HG03558 (cell line): ENCODE results near the gene AQP5.
"Not testable (repeated sequence)": the region's sequence is repeated elsewhere in the genome, so short reads cannot be mapped to it uniquely, and the experiment has no call there.

Source experiments
- ATAC-seq: cut with Tn5 transposase; IDR thresholded peaks from one replicate; pipeline ENCODE4 v1.9.1; 2021; ENCODE audit warnings: moderate number of reproducible peaks; ENCODE audit not compliant: unreplicated experiment; ENCODE audit errors: extremely low read depth

The AQP5 gene

DNA sequence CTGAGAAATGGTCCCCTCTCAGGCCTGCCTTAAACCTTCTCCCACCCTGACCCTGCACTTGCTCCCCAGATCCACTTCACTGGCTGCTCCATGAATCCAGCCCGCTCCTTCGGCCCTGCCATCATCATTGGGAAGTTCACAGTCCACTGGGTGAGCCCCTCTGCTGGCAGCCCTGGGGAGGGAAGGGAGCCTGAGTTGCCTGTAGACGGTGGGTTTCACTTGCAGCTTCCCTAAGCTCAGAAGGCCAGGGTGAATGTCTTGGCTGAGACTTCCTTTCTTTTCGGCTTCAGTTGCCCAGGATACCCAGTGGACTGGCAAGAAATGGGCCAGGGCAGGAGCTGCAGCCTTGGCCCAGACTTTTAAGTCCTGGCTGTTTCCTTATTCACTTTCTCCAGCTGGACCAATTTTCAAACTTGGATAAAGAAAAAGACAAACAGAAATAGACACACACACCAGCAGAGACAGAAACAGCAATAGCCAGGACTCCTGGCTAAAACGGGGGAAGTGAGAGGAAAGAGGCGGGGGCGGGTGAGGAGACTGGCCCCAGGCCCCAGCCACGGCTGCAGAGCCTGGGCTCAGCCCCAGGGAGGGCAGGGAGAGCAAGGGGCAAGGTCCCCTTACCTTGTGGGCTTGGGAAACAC, 13.1 kb downstream of the AQP5 start:
- ATAC-seq = no peak

GRCh38 chr12:49975318-49975761, 13.7 kb downstream of the AQP5 start:
- no peak for ATAC-seq

- ATAC-seq = no peak
These were observed 14.9 kb downstream of the AQP5 start for GRCh38 chr12:49976557-49976956.

DNA sequence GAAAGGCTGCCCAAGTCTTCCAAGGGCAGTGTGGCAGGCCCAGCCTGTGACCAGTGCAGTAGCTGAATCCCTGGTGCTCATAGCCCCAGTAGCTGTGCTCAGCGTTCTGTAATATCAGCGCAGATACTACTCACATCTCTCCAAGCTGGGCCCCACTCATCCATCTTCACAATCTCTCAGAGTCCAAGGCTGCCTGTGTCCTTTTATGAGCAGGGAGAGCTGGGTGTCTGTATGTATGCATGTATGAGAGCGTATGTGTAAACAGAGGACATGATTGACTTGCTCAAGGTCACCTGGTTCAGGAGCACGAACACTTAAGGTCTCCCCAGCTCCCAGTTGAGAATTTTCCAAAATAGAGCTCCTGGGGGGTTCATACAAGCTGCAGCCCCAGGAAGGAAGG, 16.5 kb downstream of the AQP5 start:
- no peak for ATAC-seq

GRCh38 chr12:49979016-49979586, 17.4 kb downstream of the AQP5 start:
- ATAC-seq = no peak

DNA sequence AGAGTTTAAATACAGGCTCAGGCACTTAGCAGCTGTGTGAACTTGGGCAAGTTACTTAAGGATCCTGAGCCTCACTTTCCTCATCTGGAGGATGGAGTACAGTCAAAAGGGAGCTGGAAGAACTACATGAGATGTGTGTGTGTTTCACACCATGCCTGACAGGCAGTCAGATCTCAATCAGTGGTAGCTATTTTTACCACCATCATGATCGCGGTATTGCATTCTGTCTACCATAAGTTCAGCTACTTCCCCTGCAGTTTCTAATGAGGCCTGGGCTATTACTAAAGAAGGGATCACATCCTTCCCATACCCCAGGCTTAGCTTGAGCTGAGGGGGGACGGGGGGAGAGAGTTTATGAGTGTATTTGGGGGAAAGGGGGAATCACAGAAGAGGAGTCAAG, 18.1 kb downstream of the AQP5 start:
- no peak for ATAC-seq

DNA sequence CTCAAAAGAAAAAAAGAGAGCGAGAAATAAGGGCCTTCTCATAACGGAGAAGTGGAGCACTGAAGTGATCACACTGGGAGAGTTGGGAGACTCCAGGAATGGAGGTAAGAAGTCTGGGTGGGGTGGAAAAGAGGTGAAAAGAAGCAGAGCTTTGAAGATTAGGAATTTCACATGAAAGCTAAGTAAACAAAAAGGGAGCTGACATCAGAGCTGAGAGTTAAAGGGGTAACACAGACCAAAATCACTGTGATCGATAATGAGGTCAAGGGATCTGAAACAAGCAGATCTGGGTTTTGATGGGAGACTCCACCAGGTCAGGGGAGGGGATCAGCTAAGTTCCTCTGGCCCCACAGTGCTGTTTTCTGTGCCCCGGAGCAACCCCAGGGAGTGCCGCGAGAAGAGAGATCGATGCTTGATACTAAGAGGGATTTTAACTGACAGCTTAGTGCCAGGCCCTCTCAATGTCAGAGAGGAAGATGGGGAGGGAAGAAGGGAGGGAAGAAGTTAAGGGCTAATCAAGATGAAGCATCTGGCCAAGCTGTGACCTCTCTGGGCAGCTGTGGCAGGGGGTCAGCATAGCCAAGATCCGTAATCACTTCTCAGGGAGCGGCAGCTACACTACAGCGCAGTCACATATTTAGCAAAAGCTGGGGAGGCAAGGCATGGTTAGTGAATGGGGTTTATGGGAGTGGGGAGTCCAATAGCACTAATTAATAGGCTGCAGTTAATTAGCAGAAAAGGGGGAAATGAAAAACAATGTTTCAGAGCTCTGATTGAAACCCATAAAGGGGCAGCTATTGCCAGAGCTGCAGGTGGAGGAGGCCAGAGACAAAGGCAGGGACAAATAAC, 19.1 kb downstream of the AQP5 start:
- ATAC-seq = no peak

DNA sequence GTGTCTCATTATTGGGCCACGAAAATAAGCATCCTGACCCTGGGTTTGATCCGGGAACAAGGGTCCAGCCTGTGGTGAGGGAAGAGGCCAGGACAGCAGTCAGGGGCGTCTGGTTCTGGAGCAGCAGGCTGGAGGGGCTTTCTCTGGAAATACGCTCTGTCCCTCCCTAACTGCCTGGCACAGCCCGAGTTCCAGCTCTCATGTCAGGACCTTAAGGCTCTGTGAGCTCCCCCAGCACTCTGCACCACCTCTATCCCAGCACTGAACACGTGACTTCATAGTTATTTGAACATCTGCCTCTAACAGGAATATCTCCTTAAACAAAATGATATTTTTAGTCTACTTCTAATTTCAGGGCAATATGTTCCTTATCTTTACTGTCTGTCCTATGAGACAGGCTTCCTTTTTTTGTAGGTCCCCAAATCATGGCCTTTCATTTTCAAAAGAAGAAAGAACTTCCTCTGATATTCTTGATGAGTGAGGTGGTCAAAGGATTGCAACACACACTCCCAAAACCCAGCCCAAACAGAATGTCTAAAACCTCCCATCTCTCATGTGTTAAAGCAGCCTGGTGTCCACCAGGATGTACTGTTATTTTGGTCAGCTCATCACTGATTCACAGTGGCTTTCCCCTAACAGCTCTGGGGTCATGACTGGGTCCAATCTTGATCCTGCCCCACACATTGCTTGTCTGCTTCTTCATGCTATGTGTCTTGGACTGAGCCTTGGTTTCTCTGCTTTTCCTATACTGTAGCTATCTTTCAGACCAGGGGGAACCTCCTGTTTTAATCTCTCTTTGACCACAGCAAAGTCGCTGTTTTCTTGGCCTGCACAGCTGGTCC, 20.8 kb downstream of the AQP5 start:
- ATAC-seq = no peak

DNA sequence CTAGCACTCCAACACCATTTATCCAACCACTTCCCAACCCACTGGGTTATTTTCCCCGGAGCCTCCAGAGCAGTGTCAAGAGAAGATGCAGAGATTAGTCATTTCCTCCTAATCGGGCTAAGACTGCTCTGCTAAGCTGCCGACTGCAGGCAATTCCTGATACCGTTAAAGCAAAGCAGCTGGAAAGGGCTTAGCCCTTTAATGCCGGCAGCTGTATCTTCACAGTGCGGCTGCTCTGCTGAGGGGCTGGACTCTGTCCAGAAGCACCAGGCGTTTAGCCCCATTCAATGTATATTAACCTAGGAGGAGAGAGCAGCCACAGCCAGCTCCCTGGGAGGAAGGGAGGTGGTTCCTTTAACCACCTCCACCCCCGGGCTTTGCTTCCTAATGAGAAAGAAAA, 22.2 kb downstream of the AQP5 start:
- no peak for ATAC-seq

DNA sequence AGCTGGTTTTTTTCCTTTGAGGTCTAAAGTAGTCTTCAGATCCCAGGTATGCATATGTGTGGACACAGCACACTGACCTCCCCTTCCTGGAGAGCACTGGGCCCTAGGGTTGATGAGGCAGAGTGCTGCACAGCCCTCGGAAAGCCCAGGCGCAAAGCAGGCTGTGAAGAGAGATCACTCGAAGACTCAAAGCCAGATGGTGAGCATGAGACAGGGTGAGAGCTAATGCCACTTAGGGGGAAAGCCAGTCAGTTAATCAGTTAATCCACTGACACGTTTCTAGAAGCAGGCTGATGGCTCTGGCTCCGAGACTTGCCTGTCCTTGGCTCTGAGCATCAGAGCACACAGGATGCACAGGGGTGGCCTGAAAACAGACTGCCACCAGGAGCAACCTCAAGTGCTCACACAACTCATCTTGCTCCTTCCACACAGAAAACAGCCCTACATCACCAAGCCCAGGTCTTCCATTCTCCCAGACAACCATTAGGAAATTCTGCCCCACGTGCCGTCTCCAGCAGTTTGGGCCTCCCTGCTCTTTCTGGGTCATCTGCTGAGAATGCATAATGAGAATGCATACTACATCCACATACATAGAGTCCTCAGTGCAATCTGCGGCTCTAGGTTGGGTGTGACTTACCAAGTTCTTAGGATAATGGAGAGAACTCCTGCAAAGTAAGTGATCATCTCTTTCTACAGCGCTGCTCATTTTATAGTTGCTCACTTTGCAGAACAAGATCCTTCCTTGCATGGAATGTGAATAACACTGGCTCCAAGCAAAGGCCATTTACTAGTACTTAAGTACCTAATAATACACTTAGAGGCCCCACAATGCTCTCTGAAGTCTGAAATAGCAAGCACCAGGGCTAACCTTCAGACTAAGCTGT, 23.0 kb downstream of the AQP5 start:
- no peak for ATAC-seq

DNA sequence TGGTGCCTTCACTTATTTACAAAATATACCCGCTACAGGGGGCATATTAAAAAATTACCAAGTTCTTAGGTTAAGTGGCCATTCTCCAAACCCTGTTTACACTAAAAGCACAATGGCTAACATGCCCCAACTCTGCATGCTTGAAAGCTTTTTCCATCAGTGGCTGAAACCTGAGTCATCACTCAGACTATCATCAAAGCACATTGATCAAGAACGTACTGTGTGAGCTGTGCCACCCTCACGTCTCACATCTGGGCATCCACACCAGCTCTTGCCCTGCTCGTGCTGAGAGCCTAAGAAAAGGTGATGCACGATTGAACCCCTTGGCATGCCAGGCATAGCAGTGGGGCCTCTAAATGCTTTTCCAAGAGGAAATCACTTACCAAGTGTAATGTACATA, 24.3 kb downstream of the AQP5 start:
- no peak for ATAC-seq

DNA sequence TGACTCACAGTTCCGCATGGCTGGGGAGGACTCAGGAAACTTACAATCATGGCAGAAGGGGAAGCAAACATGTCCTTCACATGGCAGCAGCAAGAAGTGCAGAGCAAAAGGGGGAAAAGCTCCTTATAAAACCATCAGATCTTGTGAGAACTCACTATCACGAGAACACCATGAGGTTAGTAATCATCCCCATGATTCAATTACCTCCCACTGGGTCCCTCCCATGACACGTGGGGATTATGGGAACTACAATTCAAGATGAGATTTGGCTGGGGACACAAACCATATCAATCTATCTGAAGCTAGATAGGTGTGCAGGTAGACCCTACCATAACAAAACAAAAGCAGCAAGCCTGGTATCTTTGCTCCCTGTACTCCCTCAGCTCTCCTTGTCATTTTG, 24.8 kb downstream of the AQP5 start:
- not testable (repeated sequence) for ATAC-seq

- no peak for ATAC-seq
These were observed 26.1 kb downstream of the AQP5 start for GRCh38 chr12:49987625-49988303.

GRCh38 chr12:49989400-49989799, 27.7 kb downstream of the AQP5 start:
- not testable (repeated sequence) for ATAC-seq

DNA sequence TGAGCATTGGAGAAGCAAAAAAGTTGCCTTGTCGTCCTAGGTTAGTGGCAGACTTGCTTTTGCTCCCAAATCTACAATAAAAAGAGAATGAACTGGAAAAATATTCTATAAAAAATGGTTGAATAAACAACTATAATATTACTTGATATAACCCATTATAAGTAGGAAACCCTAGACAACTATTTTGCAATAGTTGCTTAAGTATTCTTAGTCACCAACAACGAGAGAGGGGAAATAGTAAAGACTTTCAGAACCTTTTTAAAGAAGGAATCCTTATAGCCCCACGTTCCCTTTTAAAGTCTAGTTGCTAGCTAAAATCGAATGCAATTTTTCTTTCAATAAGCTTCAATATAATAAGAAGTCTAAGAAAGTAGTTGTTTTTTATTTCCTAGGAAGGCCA, 28.6 kb downstream of the AQP5 start:
- ATAC-seq = no peak

DNA sequence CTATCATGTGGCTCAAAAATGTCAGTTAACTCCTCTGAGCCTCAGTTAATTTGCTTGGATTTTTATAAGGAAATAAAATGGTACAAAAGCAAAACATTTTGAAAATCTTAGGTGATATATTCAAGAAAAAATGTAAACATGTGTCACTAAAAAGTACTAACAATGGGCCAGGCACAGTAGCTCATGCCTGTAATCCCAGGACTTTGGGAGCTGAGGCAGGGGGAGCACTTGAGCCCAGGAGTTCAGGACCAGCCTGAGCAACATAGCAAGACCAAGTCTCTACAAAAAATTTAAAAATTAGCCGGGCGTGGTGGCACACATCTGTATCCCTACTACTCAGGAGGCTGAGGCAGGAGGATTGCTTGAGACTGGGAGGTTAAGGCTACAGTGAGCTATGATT, 36.8 kb downstream of the AQP5 start:
- ATAC-seq = no peak

DNA sequence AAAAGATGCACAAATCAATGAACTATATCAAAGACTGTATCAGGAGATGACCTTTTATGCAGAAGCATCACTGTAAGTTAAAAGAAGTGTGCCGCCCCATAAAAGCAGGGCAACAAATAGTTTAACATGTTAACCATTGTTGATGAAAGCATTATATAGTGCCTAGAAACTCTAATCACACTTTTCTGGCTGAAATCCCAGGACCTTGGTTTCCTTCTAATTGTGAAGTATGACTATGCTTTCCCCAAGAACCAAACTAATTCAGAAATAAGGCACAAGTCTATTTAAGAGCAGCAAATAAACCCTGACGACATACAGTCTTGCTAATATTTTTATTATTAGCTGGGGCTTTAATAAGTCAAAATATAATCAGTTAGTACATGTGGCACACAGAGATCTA, 41.9 kb downstream of the AQP5 start:
- no peak for ATAC-seq

GRCh38 chr12:50004696-50005095, 43.0 kb downstream of the AQP5 start:
- no peak for ATAC-seq

GRCh38 chr12:50005175-50005574, 43.5 kb downstream of the AQP5 start:
- ATAC-seq = no peak
